DMS114 treated with DMSO at 0.1 percent for 48 hours (cell line): Measurements from ENCODE around the gene CACNG5.

ENCODE experiments used
- DNase-seq: peaks from one replicate; lab custom pipeline; 2025; ENCODE audit not compliant: unreplicated experiment; lab: John Stamatoyannopoulos, UW

Gene CACNG5

DNA sequence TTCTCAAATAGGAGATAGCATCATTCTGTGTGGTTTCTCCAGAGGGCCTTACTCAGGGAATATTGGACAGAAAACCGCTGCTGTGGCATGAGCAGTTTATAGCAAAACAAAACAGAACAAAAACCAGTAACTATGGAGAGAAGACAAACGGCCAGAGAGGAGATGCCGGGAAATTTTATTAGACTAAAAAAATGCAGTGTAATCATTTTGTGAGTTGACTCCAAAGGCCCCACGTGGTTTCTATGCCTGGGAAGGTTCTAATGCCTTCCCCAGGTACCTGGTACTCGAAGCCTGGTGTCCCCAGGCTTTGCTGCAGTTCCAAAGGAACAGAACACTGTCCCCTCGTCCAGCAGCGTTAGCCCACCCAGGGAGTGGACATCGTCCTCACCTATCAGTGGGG is 12.9 kb upstream of the CACNG5 start:
- no peak for DNase-seq

DNA sequence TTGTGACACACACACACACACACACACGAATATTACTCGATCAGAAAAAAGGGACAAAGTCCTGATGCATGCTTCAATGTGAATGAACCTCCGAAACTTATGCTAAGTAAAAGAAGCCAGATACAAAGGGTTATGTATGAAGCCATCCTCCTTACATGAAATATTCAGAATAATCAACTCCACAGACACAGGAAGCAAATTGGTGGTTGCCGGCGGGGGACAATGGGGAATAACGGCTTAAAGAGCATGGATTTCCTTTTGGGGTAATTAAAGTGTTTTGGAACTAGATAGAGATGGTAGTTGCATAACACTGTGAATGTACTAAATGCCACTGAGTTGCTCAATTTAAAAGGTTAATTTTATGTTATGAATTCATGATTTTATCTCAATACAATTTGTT is 8.1 kb upstream of the CACNG5 start:
- no peak for DNase-seq

DNA sequence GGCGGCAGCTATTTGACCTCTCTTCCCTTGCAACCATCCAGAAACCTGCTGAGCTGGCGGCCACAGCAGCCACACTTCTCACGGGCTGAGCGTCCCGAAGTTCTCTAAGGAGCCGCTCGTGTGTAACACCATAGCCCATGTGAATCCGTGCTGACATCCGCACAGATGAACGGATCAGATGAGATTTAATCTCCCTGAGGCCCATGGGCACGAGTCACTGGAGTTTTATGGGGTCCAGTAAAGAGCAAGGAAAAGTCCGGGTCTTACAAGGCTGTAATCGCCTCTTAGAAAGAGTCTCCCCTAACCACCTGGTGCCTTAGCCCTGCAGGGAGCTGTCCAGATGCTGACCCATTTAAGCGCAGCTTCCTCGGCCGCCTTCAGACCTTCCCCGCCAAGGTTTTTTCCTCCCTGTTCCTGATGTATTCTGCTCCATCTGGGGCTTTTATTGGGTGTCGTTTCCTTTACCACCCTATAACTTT is 5.5 kb upstream of the CACNG5 start:
- no peak for DNase-seq

DNA sequence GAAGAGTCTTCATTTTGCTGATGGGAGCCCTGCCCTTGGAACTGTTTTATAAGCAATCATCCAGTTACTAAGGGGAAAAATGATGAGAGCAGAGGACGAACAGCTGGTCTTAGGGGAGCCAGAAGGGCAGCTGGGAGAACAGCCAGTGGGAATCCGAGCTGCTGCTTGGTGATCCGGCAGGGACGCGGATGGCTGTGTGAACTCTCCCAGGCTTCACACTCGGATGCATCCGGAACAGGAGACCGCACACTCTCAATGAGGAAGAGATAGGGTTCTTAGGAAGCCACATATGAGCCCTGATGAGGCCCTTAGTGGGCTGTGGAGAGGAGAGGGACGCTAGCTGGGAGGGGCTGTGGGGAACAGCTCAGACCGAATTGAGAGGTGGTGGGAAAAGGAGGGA is 5.0 kb upstream of the CACNG5 start:
- DNase-seq, result no peak

DNA sequence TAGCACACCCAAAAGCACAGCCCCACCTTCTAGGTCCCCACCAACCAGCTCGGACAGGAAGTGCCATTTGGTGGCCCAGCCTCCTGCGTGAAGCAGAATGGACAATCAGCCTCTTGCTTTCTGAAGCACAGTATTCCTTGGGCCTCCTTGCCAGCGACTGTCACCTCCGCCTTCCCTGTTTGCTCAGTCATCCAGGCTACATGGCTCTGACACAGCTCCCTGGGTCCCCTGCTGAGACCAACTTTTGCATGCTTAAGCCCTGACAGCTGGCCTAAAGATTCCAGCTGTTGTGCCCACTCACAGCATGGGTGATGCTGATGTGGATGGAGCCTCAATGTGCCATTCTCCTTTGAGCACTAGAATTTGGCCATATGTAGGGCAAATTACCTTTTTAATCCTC is 4.5 kb upstream of the CACNG5 start:
- DNase-seq, result no peak

DNA sequence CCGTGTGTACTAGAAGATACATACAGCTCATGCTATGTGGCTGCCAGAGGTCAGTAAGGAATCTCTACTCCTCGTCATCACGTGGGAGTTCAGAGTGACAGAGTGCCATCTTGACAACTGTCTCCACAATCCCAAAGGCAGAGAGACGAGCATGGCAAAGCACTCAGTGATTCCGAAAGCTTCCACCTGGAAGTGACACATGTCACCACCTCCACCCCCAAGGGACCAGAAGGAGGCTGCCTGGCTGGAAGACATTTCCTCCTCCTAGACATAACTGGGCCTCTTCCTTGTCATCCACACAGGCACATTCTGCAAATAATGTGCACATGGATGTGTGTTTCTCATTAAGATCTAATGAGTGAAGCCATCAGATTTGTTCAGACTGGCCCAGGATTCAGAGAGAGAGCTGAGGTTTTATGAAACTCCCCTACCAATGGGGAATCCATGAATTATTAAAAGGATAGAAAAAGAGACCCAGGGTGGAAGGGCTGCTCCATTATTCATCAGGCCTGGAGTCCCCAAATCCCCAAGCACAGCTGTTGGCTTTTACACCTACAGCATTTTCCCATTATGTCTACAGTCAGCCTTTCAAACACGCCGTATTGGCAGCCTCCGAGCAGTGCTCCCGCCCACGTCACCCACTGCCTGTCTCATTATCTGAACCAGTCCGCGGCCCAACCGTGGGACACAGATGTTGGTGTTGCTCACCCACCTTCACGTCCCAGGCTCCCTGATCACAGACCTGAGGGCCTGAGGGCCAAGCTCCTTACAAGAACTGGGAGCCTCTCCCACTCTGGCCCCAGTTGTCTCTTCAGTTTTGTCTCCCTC is 3.3 kb upstream of the CACNG5 start:
- DNase-seq, result no peak

DNA sequence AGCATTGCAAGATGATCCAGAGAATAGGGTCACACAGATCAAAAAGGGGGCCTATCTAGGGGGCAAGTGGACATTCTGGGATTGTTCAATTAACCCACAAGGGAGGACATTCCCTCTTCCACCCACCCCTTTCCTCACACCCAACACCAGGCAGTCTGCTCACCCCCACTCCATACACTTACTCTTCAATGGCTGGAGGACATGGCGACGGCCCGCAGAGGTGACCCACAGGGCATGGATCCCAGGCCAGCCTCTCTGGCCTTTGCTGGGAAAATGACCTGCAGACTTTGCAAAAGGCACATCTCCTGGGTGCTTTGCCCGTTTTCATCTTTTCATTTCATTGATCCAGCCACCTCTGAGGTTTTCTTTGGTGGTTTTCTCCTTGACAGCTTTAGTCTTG is 1.7 kb upstream of the CACNG5 start:
- no peak for DNase-seq

DNA sequence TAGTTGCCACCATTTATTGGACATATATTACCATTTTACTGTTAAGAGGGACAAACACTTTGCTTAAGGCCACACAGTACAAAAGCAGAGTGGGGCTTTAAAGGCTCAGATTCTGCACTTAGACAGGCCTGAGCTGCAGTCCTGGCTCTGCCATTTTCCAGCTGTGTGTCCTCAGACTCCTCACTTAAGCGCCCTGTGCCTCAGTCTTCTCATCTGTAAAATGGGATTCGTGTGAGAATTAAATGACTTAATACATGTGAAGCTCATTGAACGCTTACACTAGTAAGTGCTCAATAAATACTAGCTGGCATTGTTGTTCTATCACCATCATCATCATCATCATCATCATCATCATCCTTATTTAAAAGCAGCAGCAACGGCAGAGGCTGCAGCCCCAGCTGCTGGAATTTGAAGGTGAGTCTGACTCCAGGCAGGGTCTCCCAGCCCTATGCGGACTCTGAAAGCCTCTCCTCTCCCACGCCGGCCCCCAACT is 445 bp upstream of the CACNG5 start:
- no peak for DNase-seq

DNA sequence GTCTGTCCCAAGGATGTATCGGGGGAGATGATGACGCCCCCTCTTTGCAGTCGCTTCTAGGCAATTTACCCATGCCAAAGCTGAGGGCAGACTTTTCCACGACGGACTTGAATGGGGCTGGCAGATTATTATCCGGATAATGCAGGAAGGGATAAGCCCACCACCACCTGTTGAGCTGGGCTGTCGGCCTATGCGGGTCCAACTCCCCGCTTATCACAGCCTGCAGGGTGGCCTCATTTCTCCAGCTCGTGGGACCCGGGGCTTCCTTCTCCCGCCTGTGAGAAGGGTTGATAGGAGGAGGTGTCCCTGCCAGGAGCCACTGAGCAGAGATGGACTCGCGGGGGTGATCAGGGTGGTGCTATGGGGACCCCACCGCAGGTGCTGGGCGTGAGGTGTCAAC is 559 bp downstream of the CACNG5 start:
- DNase-seq, result no peak

DNA sequence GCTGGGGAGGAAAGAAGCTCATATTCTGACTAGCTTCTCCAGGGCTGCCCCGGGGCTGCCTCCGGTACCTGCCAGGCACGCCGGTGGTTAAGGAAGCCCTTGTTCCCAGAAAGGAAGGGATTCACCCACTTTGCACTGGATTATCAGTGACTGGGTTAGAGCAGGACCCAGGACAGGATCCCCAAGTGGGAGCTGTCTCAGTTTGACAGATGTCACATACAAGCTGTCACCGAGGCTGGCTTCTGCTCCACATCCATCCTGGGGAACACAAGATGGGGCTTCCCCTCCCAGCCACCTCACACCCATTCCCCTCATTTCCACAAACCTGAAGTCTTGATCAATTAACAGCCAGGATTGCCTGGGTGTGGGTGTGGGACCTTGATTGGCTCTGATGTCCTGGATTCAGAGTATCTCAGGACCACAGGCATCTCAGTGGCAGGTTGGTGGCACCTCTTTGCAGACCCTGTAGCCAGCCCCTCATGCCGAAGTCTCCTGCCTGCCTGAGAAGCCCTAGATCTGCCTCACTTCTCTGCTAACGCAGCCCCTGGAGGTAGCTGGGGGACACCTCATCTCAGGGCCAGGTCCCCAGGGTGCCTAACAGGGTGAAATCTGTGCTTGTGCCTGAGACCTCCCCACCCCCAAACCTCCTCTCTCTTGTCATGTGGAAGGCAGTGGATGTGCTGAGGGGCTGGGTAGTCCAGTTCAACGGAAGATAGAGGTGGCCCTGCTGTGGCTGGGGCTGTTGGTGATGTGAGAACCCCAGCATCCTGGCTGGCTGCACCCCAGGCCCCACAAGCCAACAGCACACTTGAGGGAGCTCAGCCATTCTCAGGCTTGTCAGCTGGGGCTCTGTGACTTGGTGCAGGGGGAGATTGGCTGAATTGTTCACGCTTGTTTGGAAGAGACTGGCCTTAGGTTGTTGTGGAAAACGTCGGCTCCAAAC is 1.4 kb downstream of the CACNG5 start:
- no peak for DNase-seq

DNA sequence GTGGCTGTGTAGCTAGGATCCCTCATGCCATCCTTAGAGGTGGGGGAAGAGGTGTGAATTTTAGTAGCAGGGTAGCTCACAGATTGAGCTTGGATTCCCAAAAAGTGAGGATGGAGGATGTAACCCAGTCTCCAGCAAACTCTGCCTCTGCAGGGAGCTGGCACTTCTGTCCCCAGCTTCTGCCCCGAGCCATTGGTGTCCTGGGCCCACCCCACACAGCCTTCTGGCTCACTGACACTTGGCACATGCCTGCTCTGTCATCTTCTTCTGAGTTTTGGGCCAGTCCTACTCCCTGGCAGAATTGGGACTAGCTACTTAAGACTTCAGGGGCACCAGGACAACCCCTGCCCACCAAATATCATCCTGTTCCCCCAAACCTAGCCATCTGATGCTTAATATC is 2.3 kb downstream of the CACNG5 start:
- DNase-seq, result no peak

DNA sequence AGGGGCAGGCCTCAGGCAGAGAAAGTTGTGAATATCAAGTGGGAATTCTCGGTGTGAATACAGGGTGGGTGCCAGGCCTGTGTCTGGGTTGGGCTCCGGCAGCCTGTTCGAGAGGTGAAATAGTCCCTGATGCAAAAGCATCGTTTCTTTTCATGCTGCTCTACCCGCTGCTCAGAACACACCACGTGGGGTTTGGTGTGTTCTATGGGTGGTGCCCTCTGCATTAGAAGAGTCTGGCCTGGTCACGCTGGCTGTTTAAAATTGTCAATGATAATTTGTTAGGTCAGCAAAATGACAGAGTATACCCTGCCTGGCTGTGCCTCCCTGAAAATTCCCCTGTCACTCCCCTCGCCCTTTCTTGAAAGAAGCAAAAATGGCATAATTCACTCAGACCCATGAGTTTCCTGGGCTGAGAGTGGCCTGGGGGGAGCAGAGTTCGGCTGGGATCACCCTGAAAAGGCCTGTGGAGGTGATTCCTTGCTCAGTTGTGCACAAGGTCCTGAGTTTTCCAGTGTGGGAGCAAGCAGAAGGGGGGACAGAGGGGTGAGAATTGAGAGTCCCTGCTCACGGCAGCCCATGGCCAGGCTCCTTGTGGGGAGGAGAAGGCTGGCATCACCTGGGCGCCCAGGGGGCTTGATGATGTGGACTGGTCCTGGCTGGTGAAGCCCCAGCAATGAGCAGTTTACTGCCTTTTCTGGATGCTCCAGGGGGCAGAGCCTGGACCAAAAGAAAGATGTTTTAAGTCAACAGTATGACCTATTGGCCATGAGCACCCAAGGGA is 3.2 kb downstream of the CACNG5 start:
- no peak for DNase-seq

DNA sequence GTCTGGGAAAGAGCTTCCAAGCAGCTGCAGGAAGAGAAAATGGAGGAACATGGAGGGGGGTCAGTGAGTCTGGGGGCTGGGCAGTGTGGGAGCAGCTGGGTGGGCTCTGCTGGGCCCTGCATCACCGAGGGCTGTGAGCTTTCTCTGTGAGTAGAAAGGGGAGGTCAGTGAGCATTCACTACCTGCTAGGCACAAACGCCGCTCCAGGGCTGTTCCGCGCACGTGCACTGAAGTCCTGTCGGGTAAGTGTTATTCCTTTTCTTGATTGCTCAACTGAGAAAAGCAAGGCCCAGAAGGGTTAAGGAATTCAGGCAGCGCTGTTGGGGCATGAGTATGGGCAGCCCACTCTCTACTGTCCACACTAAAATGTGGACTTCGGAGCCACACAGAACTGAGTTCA is 4.7 kb downstream of the CACNG5 start:
- DNase-seq, result no peak

DNA sequence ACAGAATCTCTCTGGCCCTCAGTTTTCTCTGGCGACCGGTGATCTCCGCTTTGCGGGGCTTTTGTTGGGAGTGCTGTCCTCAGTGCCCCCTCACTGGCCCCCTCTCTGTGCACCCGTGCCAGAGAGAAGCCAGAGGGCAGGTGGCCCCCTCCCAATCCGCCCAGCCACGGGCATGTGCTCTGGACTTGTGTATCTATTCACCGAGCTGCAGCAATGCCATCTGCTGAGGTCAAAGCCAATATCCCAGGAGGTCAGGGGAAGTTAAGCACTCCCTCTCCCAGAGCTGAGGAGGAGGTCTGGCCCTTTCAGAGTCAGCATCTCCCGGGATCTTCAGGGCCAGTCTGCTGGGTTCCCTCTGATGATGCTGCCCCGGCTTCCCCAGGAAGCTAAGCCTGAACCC is 5.1 kb downstream of the CACNG5 start:
- DNase-seq, result no peak

DNA sequence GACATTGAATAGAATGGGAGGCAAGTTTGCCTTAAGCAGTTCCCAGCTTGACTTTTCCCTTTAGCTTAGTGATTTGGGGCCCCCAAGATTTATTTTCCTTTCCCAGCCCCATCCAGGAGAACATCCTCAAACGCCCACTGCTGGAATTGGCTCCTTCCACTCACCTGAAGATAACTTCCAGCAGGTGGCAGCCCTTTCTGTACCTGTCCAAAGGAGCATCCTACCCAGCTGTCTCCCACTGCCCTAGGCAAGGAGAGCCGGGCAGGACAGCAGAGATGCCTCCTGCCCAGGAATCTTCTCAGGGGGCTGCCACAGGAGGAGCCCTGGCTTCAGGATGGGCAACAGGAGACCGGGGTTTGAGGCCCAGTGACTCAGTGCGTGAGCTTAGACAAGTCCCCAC is 6.4 kb downstream of the CACNG5 start:
- no peak for DNase-seq

DNA sequence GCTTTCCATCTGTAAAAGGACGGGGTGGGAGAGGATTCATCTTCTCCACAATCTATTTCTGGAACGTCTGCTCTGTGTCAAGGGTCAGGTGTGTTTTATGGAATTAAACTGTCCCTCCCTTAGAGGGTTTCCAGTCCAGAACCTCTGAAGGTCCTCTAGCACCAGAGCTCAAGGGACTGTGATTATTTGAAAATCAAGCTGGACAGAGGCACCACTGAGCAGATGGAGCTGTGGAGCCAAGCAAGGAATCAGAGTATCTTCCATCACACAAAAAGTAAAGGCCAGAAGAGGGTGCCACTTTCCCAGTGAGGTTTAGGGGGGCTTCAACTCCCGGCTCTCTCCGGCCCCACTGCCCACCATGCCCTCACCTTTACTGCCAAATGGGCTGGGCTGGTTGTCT is 6.8 kb downstream of the CACNG5 start:
- no peak for DNase-seq

DNA sequence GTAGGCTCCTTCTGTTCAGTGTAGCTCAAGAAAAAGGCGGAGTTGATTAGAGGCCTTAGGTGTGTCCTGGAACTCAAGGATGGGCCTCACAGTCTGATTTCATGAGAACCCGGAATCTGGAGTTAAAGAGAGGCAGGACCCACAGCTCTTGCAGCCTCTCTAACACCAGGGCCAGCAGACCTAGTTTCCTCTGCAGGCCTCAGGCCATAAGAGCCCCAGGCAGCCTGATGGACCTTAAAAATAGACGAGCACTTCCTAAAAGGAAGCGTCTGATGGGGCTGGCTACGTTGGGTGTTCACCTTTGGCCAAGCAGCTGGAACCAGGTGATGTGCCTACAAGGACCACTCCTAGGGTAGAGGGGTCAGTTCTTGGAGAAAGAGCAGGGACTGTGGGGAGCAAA is 7.6 kb downstream of the CACNG5 start:
- no peak for DNase-seq

DNA sequence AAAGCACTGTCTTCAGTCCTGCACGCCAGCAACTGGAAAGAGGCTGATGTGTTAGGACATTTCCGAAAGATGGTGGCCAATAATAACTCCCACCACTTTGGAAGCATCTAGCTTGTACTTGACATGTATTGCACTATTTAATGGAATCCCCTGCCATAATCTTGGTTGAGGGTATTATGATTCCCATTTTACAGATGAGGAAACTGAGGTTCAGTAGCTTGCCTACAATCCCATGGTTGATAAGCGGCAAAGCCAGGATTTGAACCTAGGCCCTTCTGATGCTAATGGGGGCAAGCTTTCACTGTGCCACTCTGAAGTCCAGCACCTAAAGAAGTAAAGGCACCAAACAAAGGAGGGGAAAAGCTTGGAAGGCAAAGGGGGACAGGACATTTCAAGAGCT is 8.0 kb downstream of the CACNG5 start:
- DNase-seq, result no peak

DNA sequence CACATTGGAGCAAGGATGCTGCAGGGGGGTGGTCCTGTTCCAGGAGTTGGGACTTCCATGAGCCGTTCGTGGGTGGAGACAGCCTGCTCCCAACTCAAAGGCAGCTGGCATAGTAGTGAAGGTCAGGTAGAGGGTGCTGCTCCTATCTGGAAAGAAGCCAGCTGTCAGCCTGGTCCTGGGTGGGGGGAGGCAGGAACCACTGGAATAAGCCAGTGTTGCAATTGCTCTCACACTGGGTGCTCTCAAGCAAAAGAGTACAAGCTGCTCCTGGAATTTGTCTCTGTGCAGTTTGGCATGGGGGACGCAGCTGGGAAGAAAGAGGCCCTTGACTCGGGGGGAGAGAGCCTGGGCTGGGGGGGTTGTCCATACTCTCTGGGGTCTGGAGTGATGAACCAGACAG is 8.7 kb downstream of the CACNG5 start:
- no peak for DNase-seq

DNA sequence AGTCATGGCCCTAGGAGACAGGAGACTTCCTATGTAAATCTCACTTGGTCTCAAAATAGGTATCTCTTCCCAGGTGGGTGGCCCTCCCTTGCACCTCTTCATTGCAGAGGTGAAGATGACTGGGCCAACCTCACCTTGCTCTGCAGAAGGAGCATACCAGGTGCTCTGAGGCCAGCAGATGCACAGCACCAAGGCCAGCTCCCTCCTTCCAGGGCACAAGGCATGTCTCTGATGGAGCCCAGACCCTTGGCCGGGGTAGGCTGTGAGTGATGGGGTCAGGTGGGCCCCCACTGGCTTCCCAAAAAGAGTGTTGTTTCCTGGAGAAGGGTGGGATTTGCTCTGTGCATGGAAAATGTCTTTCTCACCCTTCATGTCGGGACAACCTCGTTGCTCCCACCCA is 12.8 kb downstream of the CACNG5 start:
- DNase-seq, result no peak

DNA sequence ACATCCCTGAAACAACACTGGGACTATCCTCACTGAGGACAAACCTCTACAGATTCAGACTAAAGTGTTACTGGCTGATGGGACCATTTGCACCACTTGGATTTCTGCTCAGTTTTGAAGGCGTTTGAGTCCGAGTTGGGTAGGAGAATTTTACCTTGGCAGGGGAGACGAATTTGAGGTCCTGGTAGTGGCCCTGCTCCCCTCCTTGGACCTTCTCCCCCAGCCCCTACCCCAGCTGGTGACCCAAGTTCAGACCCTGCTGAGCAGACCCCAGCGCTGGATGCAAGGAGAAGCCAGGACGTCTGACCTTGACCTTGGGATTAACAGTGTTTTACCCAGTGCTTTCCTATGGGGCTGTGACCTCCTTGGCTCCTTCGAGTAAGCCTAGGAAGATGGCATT is 13.6 kb downstream of the CACNG5 start:
- no peak for DNase-seq
